Fibroblast of villous mesenchyme (primary cell): ENCODE data around the gene RHEB. TPM values are rescaled to one million over a fixed set of nuclear protein-coding genes. Genes with fewer than 3 reads are reported as not detected.

Experiments
- DNase-seq: peaks from one replicate; pipeline ENCODE4 v3.0.0-alpha.2; 2010; ENCODE audit warnings: low read depth
- H3K4me3 ChIP-seq: 2 replicates; pipeline ENCODE4 v1.5.1; 2011; ENCODE audit warnings: low read depth, mild to moderate bottlenecking, low read length
- total RNA-seq: library from RNA; depleted of rRNA; stranded (reverse); fragments of >200 nt; gene quantifications from 2 replicates; pipeline ENCODE4 v1.2.3, GENCODE V29; 2012
- TF ChIP-seq, protein P1 (sequence below): IDR thresholded peaks from 2 replicates; pipeline ENCODE4 v1.5.1; 2012; ENCODE audit warnings: low read depth, mild to moderate bottlenecking, low read length; ENCODE audit not compliant: insufficient read depth

RHEB gene
- total RNA-seq, 1 donor, result 79.5 TPM

DNA sequence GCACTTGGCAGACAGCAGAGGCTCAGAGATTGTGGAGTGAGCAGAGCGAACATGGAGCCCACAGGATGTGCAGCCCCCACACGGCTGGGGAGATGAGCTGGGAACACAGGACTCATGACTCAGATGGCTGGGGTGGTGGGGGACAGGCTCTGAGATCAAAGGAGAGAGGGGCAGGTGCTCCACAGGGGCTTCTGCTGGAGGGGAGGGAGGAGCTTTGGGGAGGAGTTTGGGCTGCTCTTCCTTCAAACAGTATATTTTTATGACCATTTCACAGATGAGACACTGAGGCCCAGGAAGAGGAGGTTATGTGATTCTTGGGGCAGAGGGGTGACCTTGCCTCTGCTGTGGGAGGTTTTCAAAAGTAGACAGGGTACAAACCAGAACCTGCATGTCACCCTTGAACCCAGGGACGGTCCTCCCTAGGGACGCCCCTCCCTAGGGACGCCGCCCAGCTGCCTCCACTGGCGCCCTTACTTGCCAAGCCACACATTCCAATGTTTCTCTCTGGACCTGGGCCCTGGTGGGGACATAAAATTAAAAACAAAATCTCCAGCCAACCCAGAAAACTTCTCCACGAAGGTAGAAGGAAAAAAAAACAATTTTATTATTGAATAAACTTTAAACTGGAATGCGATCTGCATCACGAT is 78.8 kb downstream of the RHEB start:
- peak; percentile 44 for DNase-seq
- H3K4me3 ChIP-seq, result no peak overlapping the region
- TF ChIP-seq, protein P1, sequence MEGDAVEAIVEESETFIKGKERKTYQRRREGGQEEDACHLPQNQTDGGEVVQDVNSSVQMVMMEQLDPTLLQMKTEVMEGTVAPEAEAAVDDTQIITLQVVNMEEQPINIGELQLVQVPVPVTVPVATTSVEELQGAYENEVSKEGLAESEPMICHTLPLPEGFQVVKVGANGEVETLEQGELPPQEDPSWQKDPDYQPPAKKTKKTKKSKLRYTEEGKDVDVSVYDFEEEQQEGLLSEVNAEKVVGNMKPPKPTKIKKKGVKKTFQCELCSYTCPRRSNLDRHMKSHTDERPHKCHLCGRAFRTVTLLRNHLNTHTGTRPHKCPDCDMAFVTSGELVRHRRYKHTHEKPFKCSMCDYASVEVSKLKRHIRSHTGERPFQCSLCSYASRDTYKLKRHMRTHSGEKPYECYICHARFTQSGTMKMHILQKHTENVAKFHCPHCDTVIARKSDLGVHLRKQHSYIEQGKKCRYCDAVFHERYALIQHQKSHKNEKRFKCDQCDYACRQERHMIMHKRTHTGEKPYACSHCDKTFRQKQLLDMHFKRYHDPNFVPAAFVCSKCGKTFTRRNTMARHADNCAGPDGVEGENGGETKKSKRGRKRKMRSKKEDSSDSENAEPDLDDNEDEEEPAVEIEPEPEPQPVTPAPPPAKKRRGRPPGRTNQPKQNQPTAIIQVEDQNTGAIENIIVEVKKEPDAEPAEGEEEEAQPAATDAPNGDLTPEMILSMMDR, result no peak

DNA sequence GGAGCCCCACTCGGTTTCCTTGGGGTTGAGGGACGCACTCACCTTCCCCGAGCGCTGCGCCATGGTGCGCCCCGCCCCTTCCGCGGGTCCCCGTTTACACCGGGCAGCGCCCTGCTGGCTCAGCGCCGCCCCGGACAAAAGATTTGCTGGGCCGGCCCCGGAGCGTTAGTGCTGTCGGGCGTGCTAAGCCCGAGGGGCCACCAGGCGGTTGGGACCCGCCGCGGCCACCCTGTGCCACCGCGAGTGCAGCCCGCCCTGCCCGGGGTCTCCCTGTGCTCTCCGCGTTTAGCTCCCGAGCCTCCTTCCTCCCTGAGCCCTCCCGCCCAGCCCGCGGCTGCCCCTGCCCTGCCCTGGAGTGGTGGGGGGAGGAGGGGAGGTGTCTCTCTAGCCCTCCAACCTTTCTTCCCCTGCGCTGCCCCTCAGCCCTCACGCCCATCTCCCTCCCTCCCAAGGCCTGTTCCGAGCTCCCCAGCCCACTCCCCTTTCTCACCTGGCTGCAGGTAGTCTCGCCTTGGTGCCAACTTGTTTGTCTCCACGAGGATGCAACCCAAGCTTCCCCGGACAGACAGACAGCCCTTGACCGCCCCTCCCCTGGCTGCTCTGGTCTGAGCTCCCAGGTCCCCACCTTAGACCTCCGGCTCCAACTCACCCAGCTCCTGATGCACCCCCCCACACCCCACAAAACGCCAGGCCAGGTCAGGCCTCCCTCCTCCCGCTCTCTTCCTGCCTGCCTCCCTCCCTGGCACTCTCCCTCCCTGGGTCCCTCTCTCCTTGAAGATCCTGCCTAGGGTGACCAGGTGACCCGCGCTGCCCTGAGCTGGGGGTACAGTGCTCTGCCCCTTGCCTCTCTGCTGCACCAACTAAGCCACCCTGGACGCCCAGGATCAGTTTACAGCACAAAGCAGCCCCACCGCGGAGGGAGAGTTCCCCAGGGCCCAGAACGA is 79.6 kb downstream of the RHEB start, which contains the start of gene CRYGN:
CRYGN (minus strand) TSS at position 287 of the 944 bp plus-strand sequence; CDS start at position 63, 224 bp downstream.
- H3K4me3 ChIP-seq, result peak within 1 kb of the TSS; percentile 39
- DNase-seq, result no peak
- TF ChIP-seq, protein P1, result no peak

DNA sequence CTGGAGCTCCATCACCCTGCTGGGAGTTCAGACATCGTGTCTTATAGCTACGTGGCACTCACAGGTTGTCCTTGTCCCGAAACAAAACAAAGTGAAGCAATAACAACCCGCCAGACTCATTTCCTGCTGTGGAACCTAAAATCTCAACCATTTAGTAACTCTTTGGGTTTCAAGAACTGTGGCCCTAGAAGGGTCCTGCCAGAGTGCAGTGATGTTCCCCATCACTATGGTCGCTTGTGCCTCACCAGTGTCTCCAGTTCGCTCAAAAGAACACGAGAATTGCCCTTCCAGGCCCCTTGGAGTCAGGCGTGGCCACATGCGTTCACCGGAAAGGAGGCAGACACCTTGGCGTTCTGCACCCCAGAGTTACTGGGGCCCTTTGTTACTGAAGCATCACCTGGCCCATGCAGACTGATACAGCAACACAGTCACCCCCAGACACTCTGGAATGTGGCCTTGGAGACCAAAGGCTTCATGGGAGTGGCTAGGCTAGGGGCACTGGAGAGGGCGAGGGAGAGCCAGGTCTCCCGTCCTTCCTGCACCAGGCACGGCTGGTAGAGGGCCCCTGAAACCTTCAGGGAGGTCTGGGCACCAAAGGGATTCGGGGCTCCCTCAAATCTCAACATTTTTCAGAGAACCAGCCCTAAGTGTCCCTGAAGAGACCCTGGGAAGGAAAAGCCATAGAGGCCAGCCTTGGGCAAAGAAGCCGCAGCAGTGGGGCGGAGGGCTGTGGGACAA is 80.7 kb downstream of the RHEB start:
- no peak overlapping the region for H3K4me3 ChIP-seq
- no peak for DNase-seq
- TF ChIP-seq, protein P1, result no peak

DNA sequence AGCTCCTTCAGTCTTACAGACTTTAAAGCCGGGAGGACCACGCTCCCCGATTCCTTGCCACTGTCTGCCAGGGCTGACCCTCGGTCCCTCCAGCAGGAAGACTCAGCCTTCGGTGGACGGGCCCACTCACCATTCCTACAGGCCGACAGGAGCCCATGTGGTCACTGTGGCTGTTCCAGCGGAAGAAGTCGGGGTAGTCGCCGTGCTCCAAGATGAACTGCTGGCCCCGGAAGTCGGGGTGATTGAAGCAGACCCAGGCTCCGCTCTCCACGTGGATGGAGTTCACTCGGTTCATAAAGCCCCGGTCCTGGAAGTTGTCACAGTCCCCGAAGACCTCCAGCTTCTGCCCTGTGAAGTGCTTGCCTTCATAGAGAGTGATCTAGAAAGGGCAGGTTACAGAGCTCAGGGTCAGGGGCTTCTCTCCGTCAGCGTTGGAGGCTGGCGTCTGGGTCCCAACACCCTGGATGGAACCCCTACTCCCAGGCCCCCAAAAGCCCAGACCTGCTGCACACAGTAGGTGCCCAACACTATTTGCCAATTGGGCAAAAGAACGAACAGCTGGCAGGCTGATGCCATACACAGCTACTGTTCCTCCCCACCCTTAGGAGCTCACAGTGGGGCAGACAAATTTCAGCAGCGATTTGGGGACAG is 81.7 kb downstream of the RHEB start:
- TF ChIP-seq, protein P1, result no peak
- no peak for DNase-seq
- H3K4me3 ChIP-seq, result no peak overlapping the region

DNA sequence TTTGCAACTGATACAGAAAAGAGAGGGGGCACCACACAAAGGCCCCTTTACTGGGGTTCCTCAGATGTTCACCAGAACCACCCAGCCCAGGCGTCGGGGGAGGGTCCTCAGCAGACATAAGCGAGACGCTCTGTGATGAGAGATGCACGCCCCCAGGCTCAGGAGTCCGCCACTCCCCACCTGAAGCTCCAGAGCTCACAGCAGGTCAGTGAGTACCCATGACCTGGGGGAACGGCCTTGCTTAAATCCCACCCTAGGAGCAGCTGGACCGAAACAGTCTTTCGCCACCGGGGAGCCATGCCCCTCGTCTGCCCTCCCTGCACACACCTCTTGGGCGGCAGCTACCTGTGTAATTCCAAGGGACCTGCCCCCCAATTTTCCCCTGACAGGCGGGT is 82.5 kb downstream of the RHEB start:
- no peak overlapping the region for H3K4me3 ChIP-seq
- no peak for DNase-seq
- TF ChIP-seq, protein P1, result no peak
